ENCODE data around the gene COL5A1. TPM values are rescaled to one million over a fixed set of nuclear protein-coding genes. Genes with fewer than 3 reads are reported as not detected.
A peak's percentile ranks its signal among the peaks of the same experiment; 100 is the strongest.

The COL5A1 gene
- total RNA-seq, 1 donor from 2014 or later: 13.9 TPM

- no peaks in the 10 kb centered on the region for H3K36me3 ChIP-seq
- H3K4me1 ChIP-seq: peaks cover 17% of the 10 kb centered on the region
- peak overlapping the region; percentile 36 for H3K27ac ChIP-seq (replicated peaks)
Measured at GRCh38 chr9:134724202-134724911, 82.8 kb downstream of the COL5A1 start.

GRCh38 chr9:134724912-134725604, 83.5 kb downstream of the COL5A1 start:
- H3K9me3 ChIP-seq (replicated peaks): no peaks in the 10 kb centered on the region
- H3K4me3 ChIP-seq: no peak overlapping the region
- H3K27ac ChIP-seq (replicated peaks): peak overlapping the region; percentile 36
- no peak for DNase-seq
- intact Hi-C loops (cut with micrococcal nuclease): no loop called here
- TF ChIP-seq, protein P1, sequence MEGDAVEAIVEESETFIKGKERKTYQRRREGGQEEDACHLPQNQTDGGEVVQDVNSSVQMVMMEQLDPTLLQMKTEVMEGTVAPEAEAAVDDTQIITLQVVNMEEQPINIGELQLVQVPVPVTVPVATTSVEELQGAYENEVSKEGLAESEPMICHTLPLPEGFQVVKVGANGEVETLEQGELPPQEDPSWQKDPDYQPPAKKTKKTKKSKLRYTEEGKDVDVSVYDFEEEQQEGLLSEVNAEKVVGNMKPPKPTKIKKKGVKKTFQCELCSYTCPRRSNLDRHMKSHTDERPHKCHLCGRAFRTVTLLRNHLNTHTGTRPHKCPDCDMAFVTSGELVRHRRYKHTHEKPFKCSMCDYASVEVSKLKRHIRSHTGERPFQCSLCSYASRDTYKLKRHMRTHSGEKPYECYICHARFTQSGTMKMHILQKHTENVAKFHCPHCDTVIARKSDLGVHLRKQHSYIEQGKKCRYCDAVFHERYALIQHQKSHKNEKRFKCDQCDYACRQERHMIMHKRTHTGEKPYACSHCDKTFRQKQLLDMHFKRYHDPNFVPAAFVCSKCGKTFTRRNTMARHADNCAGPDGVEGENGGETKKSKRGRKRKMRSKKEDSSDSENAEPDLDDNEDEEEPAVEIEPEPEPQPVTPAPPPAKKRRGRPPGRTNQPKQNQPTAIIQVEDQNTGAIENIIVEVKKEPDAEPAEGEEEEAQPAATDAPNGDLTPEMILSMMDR (IDR thresholded peaks at IDR 0.05; ENCODE audit: borderline replicate concordance): no peak
- no peaks in the 10 kb centered on the region for H3K36me3 ChIP-seq
- H3K4me1 ChIP-seq: peaks cover 16% of the 10 kb centered on the region
- no peaks in the 10 kb centered on the region for H3K27me3 ChIP-seq (ENCODE audit: low read depth)

More at GRCh38 chr9:134724202-134724911, 82.8 kb downstream of the COL5A1 start:
- Histone ChIP-seq H3K27me3 (ENCODE audit: low read depth) (no peaks in the 10 kb centered on the region), H3K4me3 (no peak overlapping the region), H3K9me3 (replicated peaks) (no peaks in the 10 kb centered on the region)
- intact Hi-C loops (cut with micrococcal nuclease): no loop called here
- TF ChIP-seq, protein P1 (IDR thresholded peaks at IDR 0.05; ENCODE audit: borderline replicate concordance): no peak
- peak; percentile 55 for DNase-seq

GRCh38 chr9:134725605-134725940, 84.0 kb downstream of the COL5A1 start:
- no peaks in the 10 kb centered on the region for H3K36me3 ChIP-seq
- TF ChIP-seq, protein P1 (IDR thresholded peaks at IDR 0.05; ENCODE audit: borderline replicate concordance): no peak
- no peak overlapping the region for H3K27ac ChIP-seq (replicated peaks)
- DNase-seq: no peak
- H3K27me3 ChIP-seq (ENCODE audit: low read depth): no peaks in the 10 kb centered on the region
- intact Hi-C loops (cut with micrococcal nuclease): no loop called here
- no peak overlapping the region for H3K4me3 ChIP-seq
- H3K4me1 ChIP-seq: peaks cover 17% of the 10 kb centered on the region
- no peaks in the 10 kb centered on the region for H3K9me3 ChIP-seq (replicated peaks)

- TF ChIP-seq, protein P1 (IDR thresholded peaks at IDR 0.05; ENCODE audit: borderline replicate concordance): no peak
- no peak for DNase-seq
- Histone ChIP-seq H3K4me3 (no peak overlapping the region), H3K4me1 (peaks cover 23% of the 10 kb centered on the region), H3K36me3 (no peaks in the 10 kb centered on the region), H3K27ac (replicated peaks) (no peak overlapping the region), H3K9me3 (replicated peaks) (no peaks in the 10 kb centered on the region), H3K27me3 (ENCODE audit: low read depth) (no peaks in the 10 kb centered on the region)
- intact Hi-C loops (cut with micrococcal nuclease): no loop called here
Measured at GRCh38 chr9:134726026-134726721, 84.6 kb downstream of the COL5A1 start.

DNA sequence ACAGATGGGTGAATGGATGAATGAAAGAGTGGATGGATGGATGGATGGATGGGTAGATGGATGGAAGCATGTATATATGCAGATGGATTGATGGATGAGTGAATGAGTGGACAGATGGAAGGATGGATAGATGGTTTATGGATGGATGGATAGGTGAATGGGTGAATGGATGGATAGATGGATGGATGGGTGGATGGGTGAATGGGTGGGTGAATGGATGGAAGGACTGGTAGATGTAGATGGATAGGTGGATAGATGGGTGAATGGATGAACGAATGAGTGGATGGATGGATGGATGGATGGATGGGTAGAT, 85.1 kb downstream of the COL5A1 start:
- no peak for DNase-seq
- TF ChIP-seq, protein P1 (IDR thresholded peaks at IDR 0.05; ENCODE audit: borderline replicate concordance): no peak
- intact Hi-C loops (cut with micrococcal nuclease): no loop called here
- Histone ChIP-seq H3K9me3 (replicated peaks) (no peaks in the 10 kb centered on the region), H3K4me1 (peaks cover 28% of the 10 kb centered on the region), H3K4me3 (no peak overlapping the region), H3K27ac (replicated peaks) (no peak overlapping the region), H3K27me3 (ENCODE audit: low read depth) (no peaks in the 10 kb centered on the region), H3K36me3 (no peaks in the 10 kb centered on the region)
